Esophagus mucosa (tissue), 1 donor: ENCODE measurements around the gene POLE3. TPM values are rescaled to one million over a fixed set of nuclear protein-coding genes. Genes with fewer than 3 reads are reported as not detected.

Experiments
- ATAC-seq: fragments of 200-7000 bp; cut with Tn5 transposase; one replicate; pipeline ENCODE4 v1.9.1; 2020
- total RNA-seq: library from RNA; stranded (reverse); gene quantifications from one replicate; pipeline ENCODE4 v1.2.4, GENCODE V29; 2023
- donor health status: DM: yes; HTN: yes; CAD: no.

Gene POLE3
- total RNA-seq, 1 donor from 2014 or later: 39.7 TPM

GRCh38 chr9:113375057-113376023, 35.1 kb downstream of the POLE3 start:
- peak; percentile 32 for ATAC-seq

DNA sequence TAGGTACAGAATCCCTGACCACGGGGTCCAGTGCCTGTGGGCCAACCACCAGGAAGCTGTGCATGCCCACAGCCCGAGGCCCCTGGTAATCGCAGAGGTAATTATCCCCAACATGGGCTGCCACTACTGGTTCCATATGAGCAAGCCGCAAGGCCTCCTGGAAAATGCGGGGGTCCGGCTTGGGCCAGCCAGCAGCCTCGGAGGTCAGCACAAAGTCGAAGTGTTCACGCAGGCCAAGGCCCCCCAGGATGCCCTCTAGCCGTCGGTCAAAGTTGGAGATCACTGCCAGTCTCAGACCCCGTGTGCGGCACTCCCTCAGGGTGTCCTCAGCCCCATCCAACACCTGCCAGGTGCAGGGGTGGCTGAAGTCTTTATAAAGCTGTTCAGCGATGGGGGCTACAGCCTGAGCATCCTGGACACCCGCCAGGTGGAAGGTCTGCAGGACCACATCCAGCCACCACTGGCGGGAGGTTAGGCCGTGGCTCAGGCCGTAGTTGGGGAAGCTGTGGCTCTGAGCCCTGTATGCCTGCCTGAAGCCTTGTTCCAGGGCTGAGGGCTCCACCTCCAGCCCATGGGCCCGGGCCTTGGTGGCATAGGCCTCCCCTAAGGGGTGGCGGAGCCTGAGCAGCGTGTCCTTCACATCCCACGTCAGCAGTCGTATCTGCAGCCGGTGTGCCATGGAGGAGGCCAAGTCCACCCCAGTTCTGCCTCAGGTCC, 36.6 kb downstream of the POLE3 start:
- ATAC-seq: no peak

DNA sequence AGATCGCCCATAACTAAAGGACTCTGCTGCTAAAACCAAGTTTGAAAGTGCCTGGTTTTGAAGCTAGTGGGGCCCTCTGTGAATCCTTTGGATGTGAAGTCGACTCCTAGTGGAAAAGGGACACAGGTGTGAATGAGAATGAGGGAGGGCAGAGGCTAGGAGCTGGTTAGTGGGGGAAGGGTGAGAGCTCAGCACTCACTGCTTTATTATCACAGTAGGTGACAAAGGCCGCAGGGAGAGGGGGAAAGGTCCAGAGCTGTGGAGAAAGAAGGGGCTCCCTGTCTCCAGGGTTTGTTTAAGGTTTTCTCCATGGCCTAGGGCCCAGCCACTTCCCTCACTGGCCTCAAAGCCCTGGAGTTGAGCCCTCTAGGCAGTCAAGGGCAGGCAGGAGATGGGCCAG, 37.2 kb downstream of the POLE3 start:
- ATAC-seq: no peak

DNA sequence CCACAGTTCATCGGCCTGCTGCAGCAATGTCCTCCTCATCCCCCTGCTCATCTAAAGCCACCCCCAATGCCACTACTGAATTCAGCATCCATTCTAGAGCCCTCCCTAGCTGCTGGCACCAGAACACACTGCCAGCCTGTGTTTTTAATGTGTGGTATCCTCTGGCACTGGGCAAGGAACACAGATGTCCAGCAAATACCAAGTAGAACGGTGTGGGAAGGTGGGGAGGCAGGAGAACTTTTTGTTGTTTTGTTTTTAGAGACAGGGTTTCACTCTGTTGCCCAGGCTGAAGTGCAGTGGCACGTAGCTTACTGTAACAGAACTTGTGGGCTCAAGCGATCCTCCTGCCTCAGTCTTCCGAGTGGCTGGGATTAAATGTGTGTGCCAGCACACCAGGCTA, 38.4 kb downstream of the POLE3 start:
- no peak for ATAC-seq

DNA sequence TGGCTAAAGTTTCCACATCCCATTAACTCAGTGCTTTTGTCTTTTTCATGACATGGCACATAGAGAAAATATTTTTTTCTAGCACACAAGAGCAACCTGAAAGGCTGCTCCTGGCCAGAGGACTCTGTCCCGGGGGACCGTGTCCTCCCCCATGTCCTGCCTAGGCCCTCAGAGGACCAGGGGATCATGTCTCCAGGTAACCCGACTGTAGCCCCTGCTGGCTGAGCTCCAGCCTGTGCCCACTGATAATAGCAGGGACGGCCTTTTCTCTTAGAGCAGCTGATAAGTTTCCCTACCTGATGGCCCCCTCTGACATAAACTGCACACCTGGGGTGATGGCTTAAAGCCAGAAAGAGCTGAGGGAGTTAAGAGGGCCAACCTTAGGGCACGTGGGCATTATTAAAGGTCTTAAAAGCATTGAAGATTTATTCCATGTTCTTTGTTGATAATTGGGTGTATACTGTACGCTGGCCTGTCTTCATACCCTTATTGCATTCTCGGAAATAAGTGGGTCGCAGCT, 39.6 kb downstream of the POLE3 start:
- ATAC-seq: no peak

GRCh38 chr9:113369855-113370140, 40.7 kb downstream of the POLE3 start:
- ATAC-seq: no peak

- no peak for ATAC-seq
Measured at GRCh38 chr9:113368982-113369854, 41.3 kb downstream of the POLE3 start.

DNA sequence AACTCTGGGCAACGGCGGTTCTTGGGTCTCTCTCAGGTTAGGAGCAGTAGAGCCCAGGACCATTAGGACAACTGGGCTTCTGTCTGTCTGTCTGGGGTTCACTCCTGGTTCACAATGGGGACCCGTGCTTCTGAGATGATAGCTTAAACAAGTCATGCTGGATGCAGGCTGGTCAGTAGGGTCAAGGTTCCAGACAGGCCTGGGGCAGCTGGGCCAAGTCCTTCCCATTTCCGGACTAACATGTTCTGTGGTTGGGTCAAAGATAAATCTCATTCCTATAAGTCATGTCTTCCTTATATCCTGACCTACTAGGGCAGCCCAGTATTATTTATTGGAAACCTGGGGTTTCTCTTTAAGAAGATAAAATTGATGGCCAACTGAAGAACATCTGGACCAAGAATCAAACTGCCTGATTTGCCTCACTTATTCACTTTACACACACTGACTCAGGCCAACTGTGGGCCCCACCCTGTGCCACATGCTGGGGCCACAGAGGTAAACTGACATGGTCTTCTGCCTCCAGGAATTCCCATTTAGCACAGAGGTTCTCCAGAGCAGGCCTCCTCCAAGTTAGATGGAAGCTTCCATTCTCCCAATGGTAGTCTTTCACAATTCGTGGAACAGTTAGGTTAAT, 42.0 kb downstream of the POLE3 start:
- ATAC-seq: no peak

DNA sequence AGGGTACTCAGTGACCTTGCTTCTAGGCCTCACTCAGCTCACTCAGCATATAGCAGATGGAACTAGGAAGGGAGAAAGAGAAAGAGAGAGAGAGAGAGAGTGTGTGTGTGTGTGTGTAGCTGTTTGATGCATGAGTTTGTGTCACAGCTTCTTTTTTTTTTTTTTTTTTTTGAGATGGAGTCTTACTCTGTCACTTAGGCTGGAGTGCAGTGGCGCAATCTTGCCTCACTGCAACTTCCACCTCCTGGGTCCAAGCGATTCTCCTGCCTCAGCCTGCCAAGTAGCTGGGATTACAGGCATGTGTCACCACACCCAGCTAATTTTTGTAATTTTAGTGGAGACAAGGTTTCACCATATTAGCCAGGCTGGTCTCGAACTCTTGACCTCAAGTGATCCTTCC, 44.8 kb downstream of the POLE3 start:
- ATAC-seq: peak; percentile 15

GRCh38 chr9:113364951-113365350, 45.5 kb downstream of the POLE3 start:
- no peak for ATAC-seq

- no peak for ATAC-seq
Measured at GRCh38 chr9:113363336-113363735, 47.1 kb downstream of the POLE3 start.

DNA sequence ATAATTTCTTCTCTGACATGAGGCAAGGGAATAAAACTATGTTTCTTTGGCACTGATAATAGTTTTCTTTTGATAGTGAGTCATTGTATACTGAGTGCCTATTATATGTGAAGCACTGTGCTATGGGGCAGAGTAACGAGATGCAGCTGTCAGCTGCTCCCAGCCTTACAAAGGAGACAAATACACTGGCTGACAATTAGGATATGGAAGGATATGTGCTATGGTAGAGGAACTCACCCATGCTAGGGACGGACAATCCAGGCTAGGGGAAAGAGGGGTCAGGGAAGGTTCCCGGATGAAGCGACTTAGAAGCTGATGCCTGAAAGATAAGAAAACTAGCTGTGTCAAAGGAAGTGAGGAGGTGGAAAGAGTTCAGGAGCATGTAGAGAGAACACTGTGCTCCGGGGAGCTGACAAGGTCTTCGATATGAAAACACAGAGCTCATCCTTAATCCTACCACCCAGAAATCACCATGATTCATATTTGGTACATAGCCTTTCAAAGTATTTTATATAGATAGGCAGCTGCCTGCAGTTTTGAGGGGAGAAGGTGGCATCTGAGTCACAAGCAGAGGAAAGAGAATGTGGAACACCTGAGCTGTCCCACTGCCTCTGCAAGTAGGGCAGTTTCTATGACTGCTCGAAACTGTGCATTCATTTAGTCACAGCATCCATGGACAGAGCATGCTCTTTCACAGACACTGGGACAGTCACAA, 49.0 kb downstream of the POLE3 start:
- peak; percentile 35 for ATAC-seq

DNA sequence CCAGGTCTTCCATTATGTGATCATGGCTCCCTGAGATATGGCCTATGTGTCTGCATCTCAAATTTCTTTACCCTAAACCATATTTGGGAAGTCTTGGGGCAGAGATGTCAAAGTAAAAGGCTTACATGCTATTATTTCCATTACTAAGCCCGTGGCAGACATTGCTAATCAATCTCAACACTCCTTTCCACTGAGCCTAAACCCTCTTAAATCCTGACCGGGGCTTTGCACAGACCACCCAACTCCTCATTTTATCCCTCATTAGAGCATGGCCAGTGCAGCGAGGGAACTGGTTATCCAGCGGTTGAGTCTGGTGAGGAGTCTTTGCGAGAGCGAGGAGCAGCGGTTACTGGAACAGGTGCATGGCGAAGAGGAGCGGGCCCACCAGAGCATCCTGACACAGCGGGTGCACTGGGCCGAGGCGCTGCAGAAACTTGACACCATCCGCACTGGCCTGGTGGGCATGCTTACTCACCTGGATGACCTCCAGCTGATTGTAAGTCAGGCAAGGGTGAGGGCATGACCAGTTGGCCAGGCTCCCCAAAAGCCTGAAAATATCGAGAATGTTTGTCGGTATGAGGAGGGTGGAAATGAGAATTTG, 50.1 kb downstream of the POLE3 start:
- ATAC-seq: no peak

GRCh38 chr9:113359385-113359784, 51.1 kb downstream of the POLE3 start:
- ATAC-seq: no peak

Other genes with a start within 250 kb of the POLE3 start
- gene FKBP15, start 189.4 kb downstream of the POLE3 start, total RNA-seq: 18.8 TPM
- 22.2 TPM for gene SLC31A1, start 189.1 kb downstream of the POLE3 start, total RNA-seq
- 15.3 TPM for gene CDC26, start 135.1 kb downstream of the POLE3 start, total RNA-seq
- gene PRPF4, start 135.0 kb downstream of the POLE3 start, total RNA-seq: 15.6 TPM
- gene RNF183, start 107.3 kb downstream of the POLE3 start, total RNA-seq: 4.2 TPM
- 3.7 TPM for gene WDR31, start 70.4 kb downstream of the POLE3 start, total RNA-seq
- 37.6 TPM for gene BSPRY, start 61.1 kb downstream of the POLE3 start, total RNA-seq
- 41.2 TPM for gene HDHD3, start 33.7 kb downstream of the POLE3 start, total RNA-seq
- gene ALAD, start 9.4 kb downstream of the POLE3 start, total RNA-seq: 55.2 TPM
- 0.36 TPM for gene C9orf43, start 72 bp upstream of the POLE3 start, total RNA-seq
- gene RGS3, start 53.1 kb upstream of the POLE3 start, total RNA-seq: 22.8 TPM